Measurements from ENCODE around the gene TAPBPL.

DNA sequence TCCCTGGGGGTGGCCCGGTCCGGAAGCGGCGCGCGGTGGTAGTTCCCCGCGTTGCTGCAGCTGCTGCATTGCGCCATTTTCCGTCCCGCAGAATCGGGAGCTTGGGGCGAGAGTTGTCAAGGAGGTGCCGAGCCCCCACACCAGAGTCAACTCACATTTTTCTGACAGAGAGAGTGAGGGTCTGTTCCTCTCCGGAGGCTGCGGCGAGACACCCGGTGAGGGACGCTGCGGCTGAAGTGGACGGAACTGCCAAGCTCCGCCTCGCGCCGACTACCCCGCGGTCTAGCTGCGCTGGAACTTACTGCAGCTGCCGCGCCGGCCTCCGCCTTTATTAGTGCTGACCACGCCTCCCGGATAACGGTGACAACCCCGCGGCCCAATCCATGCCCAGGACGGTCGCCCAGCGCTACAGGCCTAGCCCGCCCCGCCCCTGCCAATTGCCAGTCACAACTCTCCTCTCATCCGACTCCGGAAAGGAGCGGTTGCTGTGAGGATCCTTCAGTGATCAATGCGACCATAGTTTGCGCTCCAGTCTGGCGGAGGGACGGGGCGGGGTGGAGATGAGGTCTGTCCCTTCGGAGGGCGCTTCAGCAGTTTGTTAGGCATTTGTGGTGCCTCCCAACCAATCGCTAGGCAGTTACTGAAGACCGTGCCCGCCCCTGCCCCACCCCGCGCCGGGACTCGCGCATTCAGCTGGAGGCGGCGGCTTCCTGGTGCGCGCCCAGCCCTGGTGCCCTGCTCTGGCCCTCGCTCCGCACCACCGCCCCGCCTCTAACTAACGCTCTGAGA lies 18.7 kb downstream of the TAPBPL start, which contains the start of gene VAMP1:
- TF ChIP-seq POLR2A (IDR thresholded peaks at IDR 0.05) = peak; percentile 98 to 99
- TF ChIP-seq, protein P1, sequence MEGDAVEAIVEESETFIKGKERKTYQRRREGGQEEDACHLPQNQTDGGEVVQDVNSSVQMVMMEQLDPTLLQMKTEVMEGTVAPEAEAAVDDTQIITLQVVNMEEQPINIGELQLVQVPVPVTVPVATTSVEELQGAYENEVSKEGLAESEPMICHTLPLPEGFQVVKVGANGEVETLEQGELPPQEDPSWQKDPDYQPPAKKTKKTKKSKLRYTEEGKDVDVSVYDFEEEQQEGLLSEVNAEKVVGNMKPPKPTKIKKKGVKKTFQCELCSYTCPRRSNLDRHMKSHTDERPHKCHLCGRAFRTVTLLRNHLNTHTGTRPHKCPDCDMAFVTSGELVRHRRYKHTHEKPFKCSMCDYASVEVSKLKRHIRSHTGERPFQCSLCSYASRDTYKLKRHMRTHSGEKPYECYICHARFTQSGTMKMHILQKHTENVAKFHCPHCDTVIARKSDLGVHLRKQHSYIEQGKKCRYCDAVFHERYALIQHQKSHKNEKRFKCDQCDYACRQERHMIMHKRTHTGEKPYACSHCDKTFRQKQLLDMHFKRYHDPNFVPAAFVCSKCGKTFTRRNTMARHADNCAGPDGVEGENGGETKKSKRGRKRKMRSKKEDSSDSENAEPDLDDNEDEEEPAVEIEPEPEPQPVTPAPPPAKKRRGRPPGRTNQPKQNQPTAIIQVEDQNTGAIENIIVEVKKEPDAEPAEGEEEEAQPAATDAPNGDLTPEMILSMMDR (IDR thresholded peaks at IDR 0.05) = peak in 1 of 4 experiments; percentile 18
- no peak for TF ChIP-seq EP300 (IDR thresholded peaks at IDR 0.05)
- peak; percentile 99 to 100 (median 100) for TF ChIP-seq POLR2AphosphoS5 (IDR thresholded peaks at IDR 0.05)

All from sigmoid colon (tissue), 4 donors.